Rectal smooth muscle tissue (tissue), 1 donor: ENCODE measurements around the gene RFFL.

Experiments
- H3K27ac ChIP-seq: one replicate; pipeline ENCODE4 v1.7.0; 2013; ENCODE audit warnings: low read depth, low read length, inconsistent platforms
- H3K27me3 ChIP-seq: one replicate; pipeline ENCODE4 v1.7.0; 2013; ENCODE audit warnings: low read length; ENCODE audit not compliant: control insufficient read depth, insufficient read depth
- H3K36me3 ChIP-seq: one replicate; pipeline ENCODE4 v1.7.0; 2013; ENCODE audit warnings: low read length; ENCODE audit not compliant: control insufficient read depth, insufficient read depth
- H3K4me1 ChIP-seq: one replicate; pipeline ENCODE4 v1.7.0; 2013; ENCODE audit warnings: low read length; ENCODE audit not compliant: control insufficient read depth, insufficient read depth
- H3K4me3 ChIP-seq: one replicate; pipeline ENCODE4 v1.7.0; 2013; ENCODE audit warnings: low read length
- H3K9ac ChIP-seq: one replicate; pipeline ENCODE4 v1.7.0; 2013; ENCODE audit warnings: low read length

The RFFL gene

GRCh38 chr17:35088881-35089585, 25.5 kb upstream of the RFFL start:
- Histone ChIP-seq H3K9ac (peak overlapping the region; percentile 45), H3K27ac (peak overlapping the region; percentile 81), H3K4me3 (peak overlapping the region; percentile 73), H3K27me3 (no peaks in the 10 kb centered on the region), H3K4me1 (peaks cover 5% of the 10 kb centered on the region), H3K36me3 (no peaks in the 10 kb centered on the region)

GRCh38 chr17:35088356-35088880, 24.9 kb upstream of the RFFL start:
- Histone ChIP-seq H3K27ac (peak overlapping the region; percentile 81), H3K4me3 (peak overlapping the region; percentile 73), H3K27me3 (no peaks in the 10 kb centered on the region), H3K36me3 (no peaks in the 10 kb centered on the region), H3K4me1 (peaks cover 5% of the 10 kb centered on the region), H3K9ac (peak overlapping the region; percentile 41)

GRCh38 chr17:35087731-35088355, 24.3 kb upstream of the RFFL start:
- Histone ChIP-seq H3K27me3 (no peaks in the 10 kb centered on the region), H3K9ac (peak overlapping the region; percentile 41), H3K4me1 (peaks cover 5% of the 10 kb centered on the region), H3K4me3 (peak overlapping the region; percentile 73), H3K36me3 (no peaks in the 10 kb centered on the region), H3K27ac (peak overlapping the region; percentile 81)

GRCh38 chr17:35086931-35087573, 23.5 kb upstream of the RFFL start:
- H3K4me3 ChIP-seq: no peak overlapping the region
- no peak overlapping the region for H3K27ac ChIP-seq
- no peak overlapping the region for H3K9ac ChIP-seq
- H3K27me3 ChIP-seq: no peaks in the 10 kb centered on the region
- peaks cover 8% of the 10 kb centered on the region for H3K4me1 ChIP-seq
- no peaks in the 10 kb centered on the region for H3K36me3 ChIP-seq

GRCh38 chr17:35086164-35086563, 22.7 kb upstream of the RFFL start:
- Histone ChIP-seq H3K4me3 (no peak overlapping the region), H3K36me3 (no peaks in the 10 kb centered on the region), H3K9ac (no peak overlapping the region), H3K27me3 (no peaks in the 10 kb centered on the region), H3K4me1 (peaks cover 9% of the 10 kb centered on the region), H3K27ac (no peak overlapping the region)

GRCh38 chr17:35084987-35085386, 21.5 kb upstream of the RFFL start:
- H3K36me3 ChIP-seq: no peaks in the 10 kb centered on the region
- no peak overlapping the region for H3K4me3 ChIP-seq
- H3K9ac ChIP-seq: no peak overlapping the region
- H3K4me1 ChIP-seq: peaks cover 9% of the 10 kb centered on the region
- no peaks in the 10 kb centered on the region for H3K27me3 ChIP-seq
- no peak overlapping the region for H3K27ac ChIP-seq

GRCh38 chr17:35083071-35083470, 19.6 kb upstream of the RFFL start:
- no peak overlapping the region for H3K4me3 ChIP-seq
- no peaks in the 10 kb centered on the region for H3K36me3 ChIP-seq
- H3K27ac ChIP-seq: no peak overlapping the region
- H3K4me1 ChIP-seq: peaks cover 9% of the 10 kb centered on the region
- H3K27me3 ChIP-seq: no peaks in the 10 kb centered on the region
- H3K9ac ChIP-seq: no peak overlapping the region

GRCh38 chr17:35082073-35082657, 18.7 kb upstream of the RFFL start:
- H3K4me1 ChIP-seq: peaks cover 6% of the 10 kb centered on the region

GRCh38 chr17:35081638-35082037, 18.1 kb upstream of the RFFL start:
- Histone ChIP-seq H3K27me3 (no peaks in the 10 kb centered on the region), H3K4me1 (peaks cover 4% of the 10 kb centered on the region), H3K36me3 (no peaks in the 10 kb centered on the region), H3K27ac (no peak overlapping the region), H3K4me3 (no peak overlapping the region), H3K9ac (no peak overlapping the region)

More at GRCh38 chr17:35082073-35082657, 18.7 kb upstream of the RFFL start:
- H3K27ac ChIP-seq: no peak overlapping the region
- no peak overlapping the region for H3K9ac ChIP-seq
- no peaks in the 10 kb centered on the region for H3K27me3 ChIP-seq
- H3K36me3 ChIP-seq: no peaks in the 10 kb centered on the region
- H3K4me3 ChIP-seq: no peak overlapping the region

- H3K27ac ChIP-seq: no peak overlapping the region
- H3K4me1 ChIP-seq: peaks cover 4% of the 10 kb centered on the region
- H3K4me3 ChIP-seq: no peak overlapping the region
- H3K9ac ChIP-seq: no peak overlapping the region
- no peaks in the 10 kb centered on the region for H3K27me3 ChIP-seq
- H3K36me3 ChIP-seq: no peaks in the 10 kb centered on the region
These were observed 17.0 kb upstream of the RFFL start for GRCh38 chr17:35080536-35080935.

- H3K36me3 ChIP-seq: no peaks in the 10 kb centered on the region
- H3K4me3 ChIP-seq: no peak overlapping the region
- no peaks in the 10 kb centered on the region for H3K27me3 ChIP-seq
- no peak overlapping the region for H3K27ac ChIP-seq
- H3K4me1 ChIP-seq: peaks cover 6% of the 10 kb centered on the region
- H3K9ac ChIP-seq: no peak overlapping the region
These were observed 16.3 kb upstream of the RFFL start for GRCh38 chr17:35079547-35080423.
